A673 (cell line): Measurements from ENCODE around the gene CCL3. TPM values are rescaled to one million over a fixed set of nuclear protein-coding genes. Genes with fewer than 3 reads are reported as not detected.
"Not testable (repeated sequence)": the region's sequence is repeated elsewhere in the genome, so short reads cannot be mapped to it uniquely, and the experiment has no call there.

ENCODE experiments used
- BruUV-seq: library from RNA; stranded (reverse); fragments of 400-500 nt; replicated peaks from 2 replicates; lab custom pipeline; 2021; lab: Mats Ljungman, UMichigan
- CTCF ChIA-PET: fragments of 300-600 bp; sonication (Branson Sonifier 250); formaldehyde crosslinking; loops from one replicate; lab custom pipeline; 2022; ENCODE audit warnings: antibody characterized with exemption; lab: Charles Lee
- POLR2A ChIA-PET: fragments of 300-600 bp; sonication (Branson Sonifier 250); formaldehyde crosslinking; loops from one replicate; lab custom pipeline; 2022; ENCODE audit warnings: antibody characterized with exemption; ENCODE audit not compliant: low non-redundant PET; lab: Charles Lee
- DNase-seq: peaks from one replicate; pipeline ENCODE4 v3.0.0-alpha.2; 2015; ENCODE audit warnings: low spot score
- H3K27ac ChIP-seq: fragments of 200-600 bp; sonication (generic); 2 replicates; pipeline ENCODE4 v1.5.1; 2016; ENCODE audit warnings: mixed run types, low read depth, mild to moderate bottlenecking, mixed read lengths, antibody characterized with exemption, low read length; ENCODE audit not compliant: poor library complexity, severe bottlenecking
- H3K27me3 ChIP-seq: fragments of 200-600 bp; sonication (generic); replicated peaks from 2 replicates; pipeline ENCODE4 v1.6.1; 2017; ENCODE audit warnings: mixed run types, low read depth, mild to moderate bottlenecking, mixed read lengths, antibody characterized with exemption, low read length; ENCODE audit not compliant: insufficient read depth, poor library complexity
- H3K36me3 ChIP-seq: fragments of 200-600 bp; sonication (generic); 2 replicates; pipeline ENCODE4 v1.6.1; 2016; ENCODE audit warnings: mixed run types, mild to moderate bottlenecking, mixed read lengths, antibody characterized with exemption, low read length; ENCODE audit not compliant: insufficient read depth, poor library complexity, severe bottlenecking
- H3K4me1 ChIP-seq: fragments of 200-600 bp; sonication (generic); 2 replicates; pipeline ENCODE4 v1.6.1; 2017; ENCODE audit warnings: mixed run types, mild to moderate bottlenecking, mixed read lengths, antibody characterized with exemption, low read length; ENCODE audit not compliant: insufficient read depth, poor library complexity, severe bottlenecking
- H3K4me3 ChIP-seq: fragments of 200-600 bp; sonication (generic); 2 replicates; pipeline ENCODE4 v1.5.1; 2016; ENCODE audit warnings: low read depth, mixed run types, mild to moderate bottlenecking, mixed read lengths, low read length; ENCODE audit not compliant: poor library complexity, severe bottlenecking
- H3K9me3 ChIP-seq: fragments of 200-600 bp; sonication (generic); 2 replicates; pipeline ENCODE4 v1.6.1; 2016; ENCODE audit warnings: mixed run types, low read depth, mild to moderate bottlenecking, mixed read lengths, antibody characterized with exemption, low read length; ENCODE audit not compliant: poor library complexity, severe bottlenecking
- CTCF ChIP-seq: fragments of 300-800, 200-600 bp; sonication (generic); conservative IDR thresholded peaks from 2 replicates; pipeline ENCODE4 v1.5.1; 2017; ENCODE audit warnings: low read depth, mild to moderate bottlenecking, antibody characterized with exemption, low read length, moderate library complexity, mixed read lengths
- EZH2 ChIP-seq: fragments of 200-600 bp; sonication (generic); IDR thresholded peaks from 2 replicates; pipeline ENCODE4 v1.6.1; 2017; ENCODE audit warnings: borderline replicate concordance, low read depth, mild to moderate bottlenecking, mixed read lengths, antibody characterized with exemption, low read length; ENCODE audit not compliant: poor library complexity, severe bottlenecking
- intact Hi-C: fragments of 100-400 bp; cut with micrococcal nuclease; formaldehyde crosslinking; loops from one replicate; pipeline ENCODE4 v1.10.0; 2022; ENCODE audit not compliant: unreplicated experiment
- total RNA-seq: library from RNA; stranded (reverse); gene quantifications from 2 replicates; pipeline ENCODE4 v1.2.3, GENCODE V29; 2021

CCL3 gene
- total RNA-seq, 1 experiment from 2014 or later = not detected

GRCh38 chr17:36104701-36105181 lies 14.8 kb upstream of the CCL3 start:
- POLR2A ChIA-PET = no interaction called here
- no peaks in the 10 kb centered on the region for H3K4me1 ChIP-seq
- H3K27ac ChIP-seq = no peak overlapping the region
- H3K27me3 ChIP-seq = no peaks in the 10 kb centered on the region
- no peak for DNase-seq
- H3K4me3 ChIP-seq = no peak overlapping the region
- intact Hi-C loops = no loop called here
- no peaks in the 10 kb centered on the region for H3K36me3 ChIP-seq
- TF ChIP-seq CTCF = no peak
- no peak for TF ChIP-seq EZH2
- BruUV-seq = no TSS peak
- H3K9me3 ChIP-seq = no peaks in the 10 kb centered on the region
- CTCF ChIA-PET = no interaction called here

GRCh38 chr17:36104246-36104645 lies 14.3 kb upstream of the CCL3 start:
- DNase-seq, H3K27ac ChIP-seq, intact Hi-C loops, H3K9me3 ChIP-seq, BruUV-seq, H3K27me3 ChIP-seq, H3K4me1 ChIP-seq, POLR2A ChIA-PET, H3K36me3 ChIP-seq, CTCF ChIA-PET, H3K4me3 ChIP-seq: not testable (repeated sequence)

- H3K4me1 ChIP-seq, BruUV-seq, DNase-seq, H3K9me3 ChIP-seq, H3K36me3 ChIP-seq, H3K27me3 ChIP-seq, H3K4me3 ChIP-seq, H3K27ac ChIP-seq, CTCF ChIA-PET, intact Hi-C loops, POLR2A ChIA-PET: not testable (repeated sequence)
Measured at GRCh38 chr17:36103401-36103975, 13.5 kb upstream of the CCL3 start, which contains the start of gene CCL4. TSS of gene CCL4 (plus strand) at chr17:36103827. CDS start at chr17:36103906, 79 bp downstream.

- H3K27me3 ChIP-seq, H3K36me3 ChIP-seq, DNase-seq, H3K4me3 ChIP-seq, BruUV-seq, CTCF ChIA-PET, H3K27ac ChIP-seq, H3K9me3 ChIP-seq, POLR2A ChIA-PET, H3K4me1 ChIP-seq, intact Hi-C loops: not testable (repeated sequence)
Measured at GRCh38 chr17:36099004-36099403, 9.1 kb upstream of the CCL3 start.
